K562 (cell line): ENCODE results near the gene GOLIM4. TPM values are rescaled to one million over a fixed set of nuclear protein-coding genes. Genes with fewer than 3 reads are reported as not detected.
A peak's percentile ranks its signal among the peaks of the same experiment; 100 is the strongest.
"Not testable (repeated sequence)": the region's sequence is repeated elsewhere in the genome, so short reads cannot be mapped to it uniquely, and the experiment has no call there.

Experiments
- ATAC-seq: fragments of 200-7000 bp; cut with Tn5 transposase; 3 replicates; pipeline ENCODE4 v1.9.1; 2020; ENCODE audit warnings: moderate library complexity
- BruUV-seq: library from RNA; stranded (reverse); fragments of 400-500 nt; replicated peaks from 2 replicates; lab custom pipeline; 2021; lab: Mats Ljungman, UMichigan
- CTCF ChIA-PET: fragments of 300-600 bp; formaldehyde crosslinking; extraction: SDS; loops from one replicate; lab custom pipeline; 2021; ENCODE audit warnings: low intra/inter-chr PET ratio; lab: Yijun Ruan, JAX
- POLR2A ChIA-PET: fragments of 300-600, 350-650 bp; sonication (Branson Sonifier 250); formaldehyde crosslinking; extraction: SDS; loops from one replicate; lab custom pipeline; 2021; ENCODE audit warnings: antibody characterized with exemption, inconsistent platforms; lab: Yijun Ruan, JAX
- DNase-seq, 4 experiments: peaks; one replicate each; pipeline versions ENCODE4 v3.0.0 to v3.0.0-alpha.2; 2011 to 2018; ENCODE audit warnings: low spot score in 3 of 4, mixed read lengths in 3 of 4; ENCODE audit errors: extremely low read depth in 1 of 4
- FAIRE-seq: peaks from 2 replicates; lab custom pipeline; 2011; peaks lifted over from hg19 to GRCh38; lab: Jason Lieb, UNC
- H2AFZ ChIP-seq: 2 replicates; pipeline ENCODE4 v1.6.0; 2011; ENCODE audit warnings: low read depth, low read length, control low read depth, inconsistent platforms
- H3K27ac ChIP-seq: fragments of 200-600 bp; 3 replicates; pipeline ENCODE4 v1.8.0; 2011; ENCODE audit warnings: low read depth, mild to moderate bottlenecking, control low read depth, inconsistent platforms, low read length, moderate library complexity, mixed read lengths; ENCODE audit errors: extremely low read depth
- H3K27me3 ChIP-seq, 2 experiments: fragments of 300-600 bp in 1 of 2; 2 replicates in 1 of 2; 3 replicates in 1 of 2; pipeline versions ENCODE4 v1.6.0 to v1.8.0; 2011; ENCODE audit warnings: inconsistent platforms in 2 of 2, low read length in 2 of 2, mild to moderate bottlenecking in 1 of 2, mixed read lengths in 1 of 2, moderate library complexity in 1 of 2; ENCODE audit not compliant: control insufficient read depth in 2 of 2, insufficient read depth in 2 of 2
- H3K36me3 ChIP-seq: fragments of 300-600 bp; 3 replicates; pipeline ENCODE4 v1.8.0; 2011; ENCODE audit warnings: mild to moderate bottlenecking, low read length, inconsistent platforms; ENCODE audit not compliant: control insufficient read depth, insufficient read depth
- H3K4me1 ChIP-seq, 2 experiments: fragments of 200-600 bp in 1 of 2; replicated peaks in 1 of 2; 2 replicates in 1 of 2; 3 replicates in 1 of 2; pipeline versions ENCODE4 v1.5.1 to v1.8.0; 2011; ENCODE audit warnings: inconsistent platforms in 2 of 2, low read length in 2 of 2, mild to moderate bottlenecking in 1 of 2, mixed read lengths in 1 of 2, moderate library complexity in 1 of 2; ENCODE audit not compliant: control insufficient read depth in 2 of 2, insufficient read depth in 2 of 2
- H3K4me2 ChIP-seq: 2 replicates; pipeline ENCODE4 v1.6.1; 2011; ENCODE audit warnings: low read length, control low read depth, inconsistent platforms, mixed read lengths; ENCODE audit not compliant: insufficient read depth
- H3K4me3 ChIP-seq: fragments of 200-600 bp; sonication (generic), shearing (Covaris generic); 2 replicates; pipeline ENCODE4 v1.5.1; 2016; ENCODE audit warnings: control low read depth, inconsistent platforms
- H3K79me2 ChIP-seq: fragments of 200-600 bp; 3 replicates; pipeline ENCODE4 v1.8.0; 2011; ENCODE audit warnings: low read length, inconsistent platforms; ENCODE audit not compliant: control insufficient read depth, insufficient read depth
- H3K9ac ChIP-seq, 2 experiments: 2 replicates each; pipeline versions ENCODE4 v1.6.0 to v1.6.1; 2011; ENCODE audit warnings: low read depth in 2 of 2, low read length in 2 of 2, control low read depth in 1 of 2, inconsistent platforms in 1 of 2, mild to moderate bottlenecking in 1 of 2, mixed read lengths in 1 of 2; ENCODE audit not compliant: insufficient read depth in 1 of 2
- H3K9me1 ChIP-seq: one replicate; pipeline ENCODE4 v1.6.0; 2011; ENCODE audit warnings: inconsistent platforms, mild to moderate bottlenecking, low read length, moderate library complexity; ENCODE audit not compliant: control insufficient read depth, insufficient read depth
- H3K9me3 ChIP-seq: replicated peaks from 2 replicates; pipeline ENCODE4 v1.5.1; 2011; ENCODE audit warnings: low read depth, low read length, inconsistent platforms; ENCODE audit not compliant: control insufficient read depth, insufficient read depth
- H4K20me1 ChIP-seq: replicated peaks from 2 replicates; pipeline ENCODE4 v1.6.1; 2011; ENCODE audit warnings: low read length, inconsistent platforms, mixed read lengths; ENCODE audit not compliant: control insufficient read depth, insufficient read depth
- EHMT2 ChIP-seq: fragments of 450-650 bp; IDR thresholded peaks from 2 replicates; pipeline ENCODE4 v1.6.1; 2018; ENCODE audit warnings: antibody characterized with exemption
- ELF2 ChIP-seq: fragments of 250-450 bp; sonication (Bioruptor Pico); IDR thresholded peaks from 2 replicates; pipeline ENCODE4 v1.5.0; 2021; ENCODE audit warnings: mild to moderate bottlenecking
- FUS ChIP-seq: fragments of 200-400 bp; formaldehyde crosslinking; optimal IDR thresholded peaks from 2 replicates; pipeline ENCODE3; 2017; ENCODE audit warnings: low read depth, low read length
- PTTG1 ChIP-seq: fragments of 450-650 bp; IDR thresholded peaks from 2 replicates; pipeline ENCODE4 v1.6.1; 2016; ENCODE audit warnings: low read depth, mild to moderate bottlenecking, missing genetic modification characterization, missing compliant biosample characterization
- TEAD4 ChIP-seq, 2 experiments: sonication (generic) in 1 of 2; formaldehyde crosslinking in 1 of 2; IDR thresholded peaks; 2 replicates each; pipeline versions ENCODE4 v1.6.1 to v1.8.0; 2012 to 2022; ENCODE audit warnings: borderline replicate concordance in 1 of 2, inconsistent platforms in 1 of 2, low read length in 1 of 2, mild to moderate bottlenecking in 1 of 2, missing genetic modification reagents in 1 of 2
- ZBTB33 ChIP-seq: sonication (generic); formaldehyde crosslinking; IDR thresholded peaks from 2 replicates; pipeline ENCODE4 v1.8.1; 2023; ENCODE audit warnings: mild to moderate bottlenecking, missing genetic modification reagents
- ZBTB7A ChIP-seq: IDR thresholded peaks from 2 replicates; pipeline ENCODE4 v1.6.1; 2011; ENCODE audit warnings: low read depth, mild to moderate bottlenecking, low read length, moderate library complexity, borderline replicate concordance; ENCODE audit not compliant: control insufficient read depth
- ZC3H4 ChIP-seq: sonication (generic); formaldehyde crosslinking; IDR thresholded peaks from 2 replicates; pipeline ENCODE4 v1.9.0; 2021; ENCODE audit warnings: missing genetic modification reagents, borderline replicate concordance
- ZKSCAN3 ChIP-seq: fragments of 250-450 bp; sonication (Bioruptor Pico); IDR thresholded peaks from 2 replicates; pipeline ENCODE4 v1.4.0; 2020
- ZNF232 ChIP-seq: sonication (generic); formaldehyde crosslinking; IDR thresholded peaks from 2 replicates; pipeline ENCODE4 v1.8.0; 2022; ENCODE audit warnings: mild to moderate bottlenecking, missing genetic modification reagents
- ZNF561 ChIP-seq: fragments of 450-650 bp; formaldehyde crosslinking; conservative IDR thresholded peaks from 2 replicates; pipeline ENCODE4 v1.4.0; 2020; ENCODE audit warnings: mild to moderate bottlenecking, moderate library complexity
- WGBS: fragments of 100-300 bp; shearing (Covaris generic); methylation state at CpG from one replicate; pipeline ENCODE4 v1.1.6; 2016; ENCODE audit warnings: low coverage, mixed read lengths; ENCODE audit not compliant: insufficient coverage; ENCODE audit errors: missing lambda C conversion rate; 5-methylcytosine and 5-hydroxymethylcytosine counted together
- in situ Hi-C: fragments of 300-500 bp; cut with MboI; formaldehyde crosslinking; loops from 4 replicates; pipeline ENCODE4 v1.15.0; 2018; ENCODE audit warnings: inconsistent platforms, mixed read lengths
- intact Hi-C: fragments of 100-400 bp; cut with micrococcal nuclease; formaldehyde crosslinking; loops from 2 replicates; pipeline ENCODE4 v1.14.2; 2022
- polyA plus RNA-seq, 8 experiments: library from polyadenylated mRNA; depleted of rRNA in 4 of 8; stranded (reverse) in 5 of 8; unstranded in 3 of 8; fragments of >200 nt; fragmentation: Nextera tagmentation in 2 of 8; fragmentation: Illumina TruSeq in 1 of 8; extraction: Ambion mirVana in 2 of 8; extraction: Trizol in 1 of 8; gene quantifications; 2 replicates each; pipeline versions ENCODE4 v1.2.1 to v1.2.3, GENCODE V29; 2011 to 2014; ENCODE audit warnings: inconsistent platforms in 1 of 8, missing spikeins in 1 of 8
- total RNA-seq, 7 experiments: library from RNA; depleted of rRNA in 6 of 7; stranded (reverse); fragments of >200 nt in 6 of 7; fragmentation: Illumina TruSeq in 2 of 7; extraction: Trizol in 2 of 7; gene quantifications; 2 replicates each; pipeline versions ENCODE4 v1.2.1 to v1.2.3, GENCODE V29; 2011 to 2021; ENCODE audit warnings: low replicate concordance in 1 of 7

The GOLIM4 gene
- total and polyA plus RNA-seq, 9 of the 15 experiments (the other 6 are each of a cell fraction or from before 2014, with no cell fraction given): 9.3 to 39.4 (median 31.0) TPM

DNA sequence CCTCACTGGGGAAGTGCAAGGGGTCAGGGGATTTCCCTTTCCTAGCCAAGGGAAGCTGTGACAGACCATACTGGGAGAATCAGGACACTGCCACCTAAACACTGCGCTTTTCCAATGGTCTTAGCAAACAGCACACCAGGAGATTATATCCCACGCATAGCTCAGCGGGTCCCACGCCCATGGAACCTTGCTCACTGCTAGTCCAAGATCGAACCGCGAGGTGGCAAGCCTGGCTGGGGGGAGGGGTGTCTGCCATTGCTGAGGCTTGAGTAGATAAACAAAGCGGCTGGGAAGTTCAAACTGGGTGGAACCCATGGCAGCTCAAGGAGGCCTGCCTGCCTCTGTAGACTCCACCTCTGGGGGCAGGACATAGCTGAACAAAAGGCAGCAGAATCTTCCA, 32.7 kb upstream of the GOLIM4 start:
- H3K4me1 ChIP-seq, ATAC-seq, H3K9me3 ChIP-seq, BruUV-seq, H3K4me2 ChIP-seq, H3K4me3 ChIP-seq, H3K27me3 ChIP-seq, H4K20me1 ChIP-seq, H3K79me2 ChIP-seq, H3K9ac ChIP-seq, H3K9me1 ChIP-seq, in situ Hi-C loops, intact Hi-C loops, H3K36me3 ChIP-seq, DNase-seq, H3K27ac ChIP-seq, H2AFZ ChIP-seq, CTCF ChIA-PET, FAIRE-seq: not testable (repeated sequence)
- POLR2A ChIA-PET: interaction anchor here (0.6 kb wide), 1 partner anchor 90 kb away, joined by 3 read pairs; no protein-coding TSS in a partner anchor
- 40% methylated on average over 8 of the region's 8 CpGs for WGBS
- peak; percentile 53; the same call in 1 of the 2 replicates for TF ChIP-seq ZBTB33 (CRISPR knock-in tag)

GRCh38 chr3:168127466-168127865, 31.7 kb upstream of the GOLIM4 start:
- H3K79me2 ChIP-seq: no peaks in the 10 kb centered on the region
- H3K9ac ChIP-seq: no peak overlapping the region
- intact Hi-C loops: no loop called here
- no peaks in the 10 kb centered on the region for H3K36me3 ChIP-seq
- no peaks in the 10 kb centered on the region for H3K27me3 ChIP-seq
- H4K20me1 ChIP-seq: no peaks in the 10 kb centered on the region
- H3K4me3 ChIP-seq: no peak overlapping the region
- no peak for TF ChIP-seq PTTG1
- TF ChIP-seq TEAD4 (IDR thresholded peaks at IDR 0.05; ENCODE audit: low read length): no peak
- no peak for TF ChIP-seq TEAD4 (CRISPR knock-in tag; IDR thresholded peaks at IDR 0.05; ENCODE audit: borderline replicate concordance)
- TF ChIP-seq ZNF232: no peak
- TF ChIP-seq ZBTB7A: no peak
- TF ChIP-seq FUS: no peak
- TF ChIP-seq ZC3H4 (CRISPR knock-in tag): no peak
- no peak for TF ChIP-seq EHMT2
- TF ChIP-seq ZKSCAN3 (CRISPR knock-in tag): no peak
- TF ChIP-seq ZNF561 (CRISPR knock-in tag): no peak
- TF ChIP-seq ELF2 (CRISPR knock-in tag): no peak
- WGBS: 36% methylated on average over 1 of the region's 1 CpG
- no peaks in the 10 kb centered on the region for H3K4me1 ChIP-seq
- in situ Hi-C loops: no loop called here
- POLR2A ChIA-PET: interaction anchor here (0.6 kb wide), 2 partner anchors 36 to 41 kb away, joined by 3 read pairs; no protein-coding TSS in a partner anchor
- H3K4me2 ChIP-seq: no peak overlapping the region
- FAIRE-seq (no peak), DNase-seq (no peak), ATAC-seq (no peak)
- H3K27ac ChIP-seq: no peak overlapping the region
- H3K9me3 ChIP-seq: peaks cover 4% of the 10 kb centered on the region; the same call in 1 of the 2 replicates
- BruUV-seq: no TSS peak
- H3K9me1 ChIP-seq: no peaks in the 10 kb centered on the region
- CTCF ChIA-PET: no interaction called here
- H2AFZ ChIP-seq: no peak overlapping the region
